Gastroesophageal sphincter (tissue), 4 donors: Measurements from ENCODE around the gene WDR43. TPM values are rescaled to one million over a fixed set of nuclear protein-coding genes. Genes with fewer than 3 reads are reported as not detected.
A peak's percentile ranks its signal among the peaks of the same experiment; 100 is the strongest.

Experiments
- ATAC-seq: fragments of 150-250 bp; one replicate; pipeline ENCODE4 v1.9.1; 2016; ENCODE audit warnings: mild to moderate bottlenecking, moderate library complexity
- H3K27ac ChIP-seq, 4 donors: fragments of 200-600 bp; sonication (generic) in 3 of 4; 1 replicate in 3 of 4; 2 replicates in 1 of 4; pipeline ENCODE4 v1.5.1; 2016 to 2019
- H3K27me3 ChIP-seq: fragments of 200-600 bp; sonication (generic); one replicate; pipeline ENCODE4 v1.5.1; 2019
- H3K36me3 ChIP-seq, 2 donors: fragments of 200-600 bp; sonication (generic); one replicate each; pipeline ENCODE4 v1.5.1; 2019; ENCODE audit warnings: control low read depth in 1 of 2
- H3K4me1 ChIP-seq, 3 donors: fragments of 200-600 bp; sonication (generic); 1 replicate in 2 of 3; 2 replicates in 1 of 3; pipeline ENCODE4 v1.5.1; 2016 to 2019; ENCODE audit warnings: control low read depth in 2 of 3
- H3K4me3 ChIP-seq, 2 donors: fragments of 200-600 bp; sonication (generic); one replicate each; pipeline ENCODE4 v1.5.1; 2019; ENCODE audit warnings: mild to moderate bottlenecking in 1 of 2, moderate library complexity in 1 of 2
- H3K9me3 ChIP-seq, 3 donors: fragments of 200-600 bp; sonication (generic); one replicate each; pipeline ENCODE4 v1.5.1; 2017 to 2019; ENCODE audit warnings: control low read depth in 2 of 3
- EP300 ChIP-seq: sonication (generic); formaldehyde crosslinking; IDR thresholded peaks from one replicate; pipeline ENCODE4 v1.6.1; 2017; ENCODE audit warnings: antibody characterized with exemption, mild to moderate bottlenecking
- POLR2A ChIP-seq, 2 donors: fragments of 450-650 bp; IDR thresholded peaks; one replicate each; pipeline ENCODE4 v1.6.1; 2017; ENCODE audit warnings: antibody characterized with exemption in 2 of 2, mild to moderate bottlenecking in 2 of 2, moderate library complexity in 1 of 2
- POLR2AphosphoS5 ChIP-seq: sonication (generic); formaldehyde crosslinking; IDR thresholded peaks from one replicate; pipeline ENCODE4 v1.6.1; 2017; ENCODE audit warnings: antibody characterized with exemption
- WGBS, 2 donors: methylation state at CpG; one replicate each; pipeline ENCODE4 v1.1.5; 2018; ENCODE audit warnings: low coverage in 1 of 2; 5-methylcytosine and 5-hydroxymethylcytosine counted together
- total RNA-seq, 4 donors: library from RNA; depleted of rRNA; stranded (reverse); fragments of >200 nt; gene quantifications; one replicate each; pipeline ENCODE4 v1.1.0, GENCODE V29; 2016
- TF ChIP-seq, protein P1 (sequence below), 4 experiments: fragments of 200-600 bp in 2 of 4; fragments of 450-650 bp in 2 of 4; sonication (generic) in 1 of 4; IDR thresholded peaks; one replicate each; pipeline ENCODE4 v1.5.1; 2017 to 2019; ENCODE audit warnings: antibody characterized with exemption in 4 of 4, mild to moderate bottlenecking in 2 of 4, moderate library complexity in 2 of 4

WDR43 gene
- total RNA-seq, 4 donors from 2014 or later = 29.6 to 51.7 (median 39.0) TPM

DNA sequence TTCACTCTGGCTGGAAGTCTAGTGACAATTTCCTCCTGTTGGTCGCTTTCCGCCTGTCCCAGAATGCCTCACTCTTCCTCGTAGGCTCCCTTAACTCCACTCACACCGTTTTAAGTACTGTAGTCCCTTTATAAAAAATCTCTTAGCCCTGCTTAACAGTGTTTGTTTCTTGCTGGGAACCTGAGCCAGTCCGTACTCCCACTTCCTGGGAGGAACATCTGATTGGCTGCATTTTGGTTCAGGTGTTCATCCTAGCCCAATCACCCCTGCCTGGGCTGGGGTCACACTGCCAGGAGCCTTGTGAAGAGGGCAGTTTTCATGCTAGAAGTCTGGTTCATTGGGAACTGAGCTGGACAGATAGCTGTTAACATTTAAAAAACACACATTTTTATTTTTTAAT is 61.0 kb downstream of the WDR43 start:
- Histone ChIP-seq H3K4me1 (peaks cover 0 to 10% (median 0%) of the 10 kb centered on the region in 3 donors), H3K36me3 (no peaks in the 10 kb centered on the region), H3K9me3 (no peaks in the 10 kb centered on the region), H3K27me3 (no peaks in the 10 kb centered on the region), H3K4me3 (no peak overlapping the region), H3K27ac (no peak overlapping the region)
- TF ChIP-seq POLR2A (IDR thresholded peaks at IDR 0.05) = no peak
- TF ChIP-seq, protein P1, sequence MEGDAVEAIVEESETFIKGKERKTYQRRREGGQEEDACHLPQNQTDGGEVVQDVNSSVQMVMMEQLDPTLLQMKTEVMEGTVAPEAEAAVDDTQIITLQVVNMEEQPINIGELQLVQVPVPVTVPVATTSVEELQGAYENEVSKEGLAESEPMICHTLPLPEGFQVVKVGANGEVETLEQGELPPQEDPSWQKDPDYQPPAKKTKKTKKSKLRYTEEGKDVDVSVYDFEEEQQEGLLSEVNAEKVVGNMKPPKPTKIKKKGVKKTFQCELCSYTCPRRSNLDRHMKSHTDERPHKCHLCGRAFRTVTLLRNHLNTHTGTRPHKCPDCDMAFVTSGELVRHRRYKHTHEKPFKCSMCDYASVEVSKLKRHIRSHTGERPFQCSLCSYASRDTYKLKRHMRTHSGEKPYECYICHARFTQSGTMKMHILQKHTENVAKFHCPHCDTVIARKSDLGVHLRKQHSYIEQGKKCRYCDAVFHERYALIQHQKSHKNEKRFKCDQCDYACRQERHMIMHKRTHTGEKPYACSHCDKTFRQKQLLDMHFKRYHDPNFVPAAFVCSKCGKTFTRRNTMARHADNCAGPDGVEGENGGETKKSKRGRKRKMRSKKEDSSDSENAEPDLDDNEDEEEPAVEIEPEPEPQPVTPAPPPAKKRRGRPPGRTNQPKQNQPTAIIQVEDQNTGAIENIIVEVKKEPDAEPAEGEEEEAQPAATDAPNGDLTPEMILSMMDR (IDR thresholded peaks at IDR 0.05) = no peak
- TF ChIP-seq EP300 = no peak
- no peak for TF ChIP-seq POLR2AphosphoS5
- ATAC-seq = no peak
- 48 to 61% methylated on average over 4 to 5 of the region's 5 CpGs for WGBS, 2 donors

DNA sequence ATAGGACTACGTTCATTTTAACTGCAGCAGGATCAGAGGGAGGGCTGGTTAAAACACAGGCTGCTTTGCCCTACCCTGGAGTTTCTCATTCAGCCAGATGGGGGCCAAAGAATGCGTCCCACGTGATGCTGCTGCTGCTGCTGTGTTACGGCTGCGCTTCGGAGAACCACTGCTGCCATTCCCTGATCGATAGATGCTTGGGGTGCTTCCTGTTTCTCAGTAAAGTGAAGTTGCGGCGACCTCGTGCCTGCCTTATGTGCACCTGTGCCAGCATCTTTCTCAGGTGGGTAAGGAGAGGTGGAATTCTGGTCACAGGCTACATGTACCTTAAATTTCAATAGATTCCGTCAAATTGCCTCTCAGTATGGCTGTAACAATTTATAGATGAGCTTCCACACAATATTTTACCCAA is 62.0 kb downstream of the WDR43 start:
- TF ChIP-seq EP300 = no peak
- TF ChIP-seq, protein P1 (IDR thresholded peaks at IDR 0.05) = peak in 2 of 4 experiments; percentile 22 to 23
- WGBS, 2 donors = 0% methylated on average over 1 to 2 of the region's 11 CpGs
- H3K27me3 ChIP-seq = no peaks in the 10 kb centered on the region
- no peak overlapping the region for H3K4me3 ChIP-seq
- H3K36me3 ChIP-seq = no peaks in the 10 kb centered on the region
- H3K4me1 ChIP-seq = peaks cover 0 to 10% (median 0%) of the 10 kb centered on the region in 3 donors
- no peaks in the 10 kb centered on the region for H3K9me3 ChIP-seq
- ATAC-seq = no peak
- H3K27ac ChIP-seq = no peak overlapping the region

DNA sequence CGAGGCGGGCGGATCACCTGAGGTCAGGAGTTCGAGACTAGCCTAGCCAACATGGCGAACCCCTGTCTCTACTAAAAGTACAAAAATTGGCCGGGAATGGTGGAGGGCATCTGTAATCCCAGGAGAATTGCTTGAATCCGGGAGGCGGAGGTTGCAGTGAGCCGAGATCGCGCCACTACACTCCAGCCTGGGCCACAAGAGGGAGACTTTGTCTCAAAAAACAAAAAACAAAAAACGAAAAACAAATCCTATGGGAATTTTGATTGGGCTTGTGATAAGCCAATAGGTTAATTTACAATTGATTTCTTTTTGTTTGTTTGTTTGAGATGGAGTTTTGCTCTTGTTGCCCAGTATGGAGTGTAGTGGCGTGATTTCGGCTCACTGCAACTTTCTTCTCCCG is 62.4 kb downstream of the WDR43 start:
- Histone ChIP-seq H3K4me1 (peaks cover 0 to 10% (median 0%) of the 10 kb centered on the region in 3 donors), H3K27me3 (no peaks in the 10 kb centered on the region), H3K9me3 (no peaks in the 10 kb centered on the region), H3K4me3 (no peak overlapping the region), H3K27ac (no peak overlapping the region), H3K36me3 (no peaks in the 10 kb centered on the region)
- no peak for ATAC-seq
- 35 to 62% methylated on average over 7 to 13 of the region's 15 CpGs for WGBS, 2 donors
- TF ChIP-seq POLR2AphosphoS5 (no peak), POLR2A (IDR thresholded peaks at IDR 0.05) (no peak)
- TF ChIP-seq, protein P1 (IDR thresholded peaks at IDR 0.05) = peak; percentile 3 to 51 (median 39)

DNA sequence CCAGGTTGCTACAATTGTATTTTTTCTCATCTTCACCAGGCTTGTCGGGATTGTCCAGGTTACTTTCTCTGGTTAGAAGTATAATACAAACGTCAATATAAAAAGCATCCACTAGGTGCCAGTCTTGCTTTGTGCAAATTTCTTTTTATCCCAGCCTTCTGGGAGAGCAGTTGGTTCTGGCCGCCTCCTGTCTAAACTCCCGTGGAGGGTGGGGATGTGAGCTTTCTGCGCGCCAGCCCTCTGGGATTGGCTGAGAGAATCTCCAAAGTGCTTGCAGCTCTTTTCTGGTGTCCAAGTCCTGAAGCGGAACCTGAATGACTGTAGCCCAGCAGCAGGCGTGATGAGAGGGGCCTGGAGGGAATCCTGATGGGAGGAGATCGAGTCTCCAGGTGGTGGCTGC is 64.2 kb downstream of the WDR43 start:
- H3K4me3 ChIP-seq = no peak overlapping the region
- no peaks in the 10 kb centered on the region for H3K36me3 ChIP-seq
- 0% methylated on average over 2 to 6 of the region's 9 CpGs for WGBS, 2 donors
- ATAC-seq = peak; percentile 87
- TF ChIP-seq, protein P1 (IDR thresholded peaks at IDR 0.05) = peak; percentile 67 to 88 (median 82)
- no peak for TF ChIP-seq POLR2AphosphoS5
- no peak overlapping the region for H3K27ac ChIP-seq
- no peaks in the 10 kb centered on the region for H3K27me3 ChIP-seq
- H3K9me3 ChIP-seq = no peaks in the 10 kb centered on the region
- H3K4me1 ChIP-seq = peaks cover 0 to 10% (median 0%) of the 10 kb centered on the region in 3 donors

DNA sequence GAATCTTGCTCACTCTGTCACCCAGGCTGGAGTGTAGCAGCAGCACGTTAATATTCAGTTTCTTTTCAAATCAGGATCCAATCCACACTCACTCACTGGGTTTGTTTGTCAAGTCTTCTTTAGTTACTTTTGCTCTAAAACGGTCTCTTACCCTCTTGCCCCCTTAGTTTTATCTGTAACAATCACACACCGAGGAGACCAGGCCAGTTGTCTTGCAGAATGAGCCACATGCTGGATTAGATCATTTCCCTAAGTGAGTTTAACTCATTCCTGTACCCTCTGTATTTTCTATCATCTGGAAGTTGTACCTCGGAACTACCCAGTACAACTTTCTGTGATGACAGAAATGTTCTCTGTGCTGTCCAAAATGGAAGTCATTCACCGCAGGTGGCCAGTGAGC is 65.9 kb downstream of the WDR43 start:
- Histone ChIP-seq H3K9me3 (no peaks in the 10 kb centered on the region), H3K4me3 (no peak overlapping the region), H3K4me1 (peaks cover 0 to 10% (median 0%) of the 10 kb centered on the region in 3 donors), H3K36me3 (no peaks in the 10 kb centered on the region), H3K27ac (no peak overlapping the region), H3K27me3 (no peaks in the 10 kb centered on the region)
- WGBS, 2 donors = 47 to 54% methylated on average over 5 of the region's 5 CpGs
- ATAC-seq = no peak
- TF ChIP-seq EP300 = no peak
- TF ChIP-seq, protein P1 (IDR thresholded peaks at IDR 0.05) = no peak
- no peak for TF ChIP-seq POLR2AphosphoS5
- no peak for TF ChIP-seq POLR2A (IDR thresholded peaks at IDR 0.05)
